NCI-H2171 (cell line): ENCODE measurements around the gene U2AF1L4.

Experiments
- DNase-seq: peaks from one replicate; lab custom pipeline; 2025; lab: John Stamatoyannopoulos, UW

Gene U2AF1L4, protein sequence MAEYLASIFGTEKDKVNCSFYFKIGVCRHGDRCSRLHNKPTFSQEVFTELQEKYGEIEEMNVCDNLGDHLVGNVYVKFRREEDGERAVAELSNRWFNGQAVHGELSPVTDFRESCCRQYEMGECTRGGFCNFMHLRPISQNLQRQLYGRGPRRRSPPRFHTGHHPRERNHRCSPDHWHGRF

GRCh38 chr19:35745328-35746086, at the start of gene U2AF1L4, which contains the start of gene PSENEN:
TSS of gene U2AF1L4 (minus strand) at chr19:35745418. CDS start at chr19:35745391, 27 bp downstream.
TSS of gene PSENEN (plus strand) at chr19:35745651. CDS start at chr19:35745931, 280 bp downstream.
- DNase-seq: peak; percentile 98

GRCh38 chr19:35793381-35794165, 48.4 kb upstream of the U2AF1L4 start:
- no peak for DNase-seq

DNA sequence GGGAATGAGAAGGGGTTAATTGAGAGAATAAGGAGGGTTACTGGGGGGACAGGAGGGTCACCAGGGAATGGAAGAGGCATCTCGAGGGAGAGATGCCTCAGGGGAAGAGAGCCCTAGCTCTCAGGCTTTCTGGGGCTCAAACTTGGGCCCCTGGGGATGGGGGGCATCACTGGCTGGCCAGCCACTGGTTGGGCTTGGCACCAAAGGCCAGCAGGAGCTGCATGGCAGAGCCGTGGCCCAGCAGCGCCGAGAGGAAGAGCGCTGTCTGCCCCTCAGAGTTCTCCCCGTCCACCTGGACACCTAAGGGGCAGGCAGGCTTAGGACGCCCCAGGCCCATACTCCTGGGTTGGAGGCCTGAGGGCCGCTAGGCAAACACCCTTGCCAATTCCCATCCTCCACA, 47.7 kb upstream of the U2AF1L4 start:
- no peak for DNase-seq

DNA sequence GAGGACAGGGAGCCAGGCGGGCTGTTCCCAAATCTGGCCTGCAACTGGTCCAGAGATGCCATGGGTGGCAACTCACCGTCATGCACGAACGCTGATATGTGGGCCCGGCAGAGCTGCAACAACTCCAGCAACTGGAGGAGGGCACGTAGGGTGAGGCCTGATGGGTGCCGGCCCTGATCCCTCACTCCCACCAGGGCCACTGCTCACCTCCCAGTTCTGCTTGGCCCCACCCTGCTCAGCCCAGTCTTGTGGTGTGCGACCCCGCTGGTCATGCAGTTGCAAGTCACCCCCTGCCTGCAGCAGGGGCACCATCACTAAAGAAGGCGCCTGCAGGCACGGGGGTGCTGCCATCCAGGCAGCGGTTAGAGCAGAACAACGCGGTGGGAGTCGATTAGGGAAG, 47.1 kb upstream of the U2AF1L4 start:
- no peak for DNase-seq

- no peak for DNase-seq
Observed at GRCh38 chr19:35791814-35792279, 46.6 kb upstream of the U2AF1L4 start.

DNA sequence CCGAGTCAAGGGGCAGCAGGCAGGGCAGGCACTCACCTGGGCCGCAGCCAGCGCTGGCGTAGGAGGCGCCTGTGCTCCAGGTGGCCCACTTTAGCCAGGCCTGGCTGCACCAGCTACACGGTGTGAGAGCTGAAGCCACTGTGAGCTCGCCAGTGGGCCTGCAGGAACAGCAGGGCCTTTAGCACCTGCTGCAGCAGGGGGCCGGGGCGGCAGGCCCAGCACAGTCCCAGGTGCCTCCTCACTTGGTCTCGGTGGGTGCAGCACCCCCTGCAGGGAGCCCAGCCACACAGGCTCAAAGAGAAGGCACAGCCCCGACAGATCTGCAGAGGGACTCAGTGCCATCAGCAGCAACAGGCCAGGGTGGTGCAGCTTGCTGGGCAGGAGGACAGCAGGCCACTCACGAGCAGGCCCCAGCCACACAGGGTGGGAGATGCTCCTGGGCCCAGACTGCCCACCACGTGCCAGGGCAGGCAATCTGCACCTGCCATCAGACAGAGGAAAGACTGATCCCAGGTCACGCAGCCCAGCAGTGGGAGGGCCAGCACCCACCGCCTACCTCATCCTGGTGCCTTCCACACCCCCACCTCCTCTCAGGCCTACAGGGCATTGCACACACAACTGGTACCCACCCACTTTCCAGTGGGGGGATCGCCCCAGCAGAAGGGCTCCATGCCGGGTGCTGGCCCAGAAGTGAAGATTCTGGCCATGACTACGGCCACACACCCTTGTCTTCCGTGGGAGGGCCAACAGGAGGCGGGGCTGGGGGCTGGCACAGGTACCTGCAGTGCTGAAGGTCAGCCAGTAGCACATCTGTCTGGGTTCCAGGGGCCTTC, 46.0 kb upstream of the U2AF1L4 start:
- no peak for DNase-seq

DNA sequence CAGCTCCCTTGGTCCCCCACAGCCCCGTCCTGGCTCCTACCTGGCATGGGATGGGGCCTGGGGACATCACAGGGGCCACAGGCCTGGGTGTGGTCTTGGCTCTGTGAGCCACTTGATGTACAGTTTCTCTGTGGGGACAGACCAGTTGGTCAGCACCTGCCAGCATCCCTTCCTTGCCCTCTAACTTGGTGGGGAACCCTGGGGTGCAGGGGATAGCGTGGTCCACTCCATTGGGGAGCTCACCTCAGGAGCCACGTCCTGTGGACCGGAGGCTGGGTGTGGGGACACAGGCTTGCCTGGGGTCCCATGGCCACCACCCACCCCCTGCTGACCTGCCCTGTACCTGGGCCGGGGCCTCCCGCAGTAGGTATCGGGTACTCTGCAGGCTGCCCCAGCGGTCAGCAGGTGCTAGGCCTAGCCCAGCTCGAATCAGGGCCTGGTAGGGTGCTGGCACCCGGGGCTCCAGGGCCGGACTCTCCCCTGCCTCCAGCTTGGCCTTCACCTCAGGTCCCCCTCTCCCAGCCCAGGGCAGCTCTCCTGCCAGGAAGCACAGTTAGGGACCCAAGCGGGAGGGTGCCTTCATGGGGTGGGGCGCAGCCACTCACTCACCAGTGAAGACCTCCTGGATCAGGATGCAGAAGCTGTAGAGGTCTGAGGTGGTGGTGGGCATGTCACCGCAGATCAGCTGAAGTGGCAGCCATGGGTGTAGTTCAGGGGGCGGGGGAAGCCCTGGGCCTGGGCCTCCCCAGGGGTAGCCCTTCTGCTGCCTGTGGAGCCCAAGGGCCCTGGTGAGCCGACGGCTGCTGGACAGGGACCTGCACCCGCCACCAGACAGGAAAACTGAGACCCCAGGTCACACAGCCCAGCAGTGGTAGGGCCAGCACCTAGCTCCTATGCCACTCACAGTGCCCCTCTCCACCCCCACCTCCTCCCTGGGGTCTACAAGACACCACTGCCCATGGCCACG, 45.0 kb upstream of the U2AF1L4 start:
- no peak for DNase-seq

GRCh38 chr19:35789195-35789977, 44.2 kb upstream of the U2AF1L4 start:
- no peak for DNase-seq

DNA sequence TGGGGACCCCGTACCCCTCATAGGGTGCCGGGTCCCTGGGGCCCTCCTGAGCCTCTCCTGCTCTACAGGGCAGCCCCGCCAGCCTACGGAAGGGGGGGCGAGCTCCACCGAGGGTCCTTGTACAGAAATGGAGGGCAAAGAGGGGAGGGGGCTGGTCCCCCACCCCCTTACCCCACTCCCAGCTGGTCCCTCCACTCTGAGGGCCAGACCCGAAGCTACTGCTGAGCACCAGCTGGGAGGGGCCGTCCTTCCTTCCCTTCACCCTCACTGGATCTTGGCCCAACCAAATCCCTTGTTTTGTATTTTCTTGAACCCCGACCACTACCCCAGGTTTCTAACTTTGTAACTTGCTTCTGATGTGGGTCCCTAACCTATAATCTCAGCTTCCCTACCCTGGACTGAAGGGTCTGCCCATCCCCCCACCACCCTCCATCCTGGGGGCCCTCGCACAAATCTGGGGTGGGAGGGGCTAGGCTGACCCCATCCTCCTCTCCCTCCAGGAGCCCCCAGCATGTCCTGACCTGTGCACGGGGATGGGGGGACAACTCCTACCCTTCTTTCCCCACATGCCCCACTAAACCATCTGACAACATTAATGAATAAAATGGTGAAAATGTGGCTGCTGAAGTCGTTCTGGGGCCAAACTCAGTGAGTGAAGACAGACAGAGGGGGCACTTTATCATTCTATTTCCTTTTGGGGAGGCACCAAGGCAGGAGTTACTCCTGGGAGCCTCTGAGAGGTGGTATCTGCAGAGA, 43.2 kb upstream of the U2AF1L4 start:
- DNase-seq: no peak

DNA sequence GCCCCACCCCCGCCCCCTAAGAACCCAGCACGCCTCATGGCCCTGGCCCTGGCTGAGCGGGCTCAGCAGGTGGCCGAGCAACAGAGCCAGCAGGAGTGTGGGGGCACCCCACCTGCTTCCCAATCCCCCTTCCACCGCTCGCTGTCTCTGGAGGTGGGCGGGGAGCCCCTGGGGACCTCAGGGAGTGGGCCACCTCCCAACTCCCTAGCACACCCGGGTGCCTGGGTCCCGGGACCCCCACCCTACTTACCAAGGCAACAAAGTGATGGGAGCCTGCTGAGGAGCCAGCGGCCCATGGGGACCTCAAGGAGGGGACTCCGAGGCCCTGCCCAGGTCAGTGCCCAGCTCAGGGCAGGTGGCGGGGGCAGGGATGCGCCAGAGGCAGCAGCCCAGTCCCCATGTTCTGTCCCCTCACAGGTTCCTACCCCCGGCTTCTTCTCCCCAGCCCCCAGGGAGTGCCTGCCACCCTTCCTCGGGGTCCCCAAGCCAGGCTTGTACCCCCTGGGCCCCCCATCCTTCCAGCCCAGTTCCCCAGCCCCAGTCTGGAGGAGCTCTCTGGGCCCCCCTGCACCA, 42.1 kb upstream of the U2AF1L4 start:
- DNase-seq: no peak

- no peak for DNase-seq
Observed at GRCh38 chr19:35786299-35787160, 41.3 kb upstream of the U2AF1L4 start.

- no peak for DNase-seq
Observed at GRCh38 chr19:35785339-35785627, 40.1 kb upstream of the U2AF1L4 start.

- no peak for DNase-seq
Observed at GRCh38 chr19:35784503-35785338, 39.5 kb upstream of the U2AF1L4 start.

- DNase-seq: no peak
Observed at GRCh38 chr19:35783469-35784434, 38.5 kb upstream of the U2AF1L4 start.

GRCh38 chr19:35782589-35782988, 37.4 kb upstream of the U2AF1L4 start:
- no peak for DNase-seq

GRCh38 chr19:35781650-35782049, 36.4 kb upstream of the U2AF1L4 start:
- no peak for DNase-seq
